ENCODE results near the gene MAPK10. TPM values are rescaled to one million over a fixed set of nuclear protein-coding genes. Genes with fewer than 3 reads are reported as not detected.

MAPK10 gene
- total RNA-seq, 2 experiments from 2014 or later: not detected

- ChIA-PET CTCF (no interaction called here), POLR2A (no interaction called here)
- TF ChIP-seq CTCF (IDR thresholded peaks at IDR 0.05): no peak
- Mint-ChIP-seq H3K27me3 (no peaks in the 10 kb centered on the region), H3K4me3 (no peak overlapping the region), H3K4me1 (ENCODE audit: low read depth) (no peaks in the 10 kb centered on the region), H3K36me3 (ENCODE audit: low read depth) (no peaks in the 10 kb centered on the region), H3K27ac (no peak overlapping the region), H3K9me3 (no peaks in the 10 kb centered on the region)
- intact Hi-C loops (cut with micrococcal nuclease): no loop called here
- ATAC-seq: no peak
- no peak for DNase-seq
Observed at GRCh38 chr4:86160426-86160825, 199.4 kb downstream of the MAPK10 start.

- ATAC-seq: no peak
- Mint-ChIP-seq H3K4me1 (ENCODE audit: low read depth) (no peaks in the 10 kb centered on the region), H3K36me3 (ENCODE audit: low read depth) (no peaks in the 10 kb centered on the region), H3K27ac (no peak overlapping the region), H3K27me3 (no peaks in the 10 kb centered on the region), H3K4me3 (no peak overlapping the region), H3K9me3 (no peaks in the 10 kb centered on the region)
- CTCF ChIA-PET: no interaction called here
- intact Hi-C loops (cut with micrococcal nuclease): no loop called here
- TF ChIP-seq CTCF (IDR thresholded peaks at IDR 0.05): no peak
- POLR2A ChIA-PET: interaction anchor here (0.7 kb wide), 1 partner anchor 253 kb away, joined by 3 read pairs; no protein-coding TSS in a partner anchor
- DNase-seq: no peak
Observed at GRCh38 chr4:86159216-86159615, 200.6 kb downstream of the MAPK10 start.

- Mint-ChIP-seq H3K27me3 (no peaks in the 10 kb centered on the region), H3K36me3 (ENCODE audit: low read depth) (no peaks in the 10 kb centered on the region), H3K4me3 (no peak overlapping the region), H3K4me1 (ENCODE audit: low read depth) (no peaks in the 10 kb centered on the region), H3K27ac (no peak overlapping the region), H3K9me3 (no peaks in the 10 kb centered on the region)
- POLR2A ChIA-PET: no interaction called here
- intact Hi-C loops (cut with micrococcal nuclease): no loop called here
- DNase-seq: no peak
- no peak for TF ChIP-seq CTCF (IDR thresholded peaks at IDR 0.05)
- CTCF ChIA-PET: no interaction called here
- no peak for ATAC-seq
Observed at GRCh38 chr4:86156531-86156930, 203.3 kb downstream of the MAPK10 start.

GRCh38 chr4:86155766-86156165, 204.1 kb downstream of the MAPK10 start:
- Mint-ChIP-seq H3K27me3 (no peaks in the 10 kb centered on the region), H3K36me3 (ENCODE audit: low read depth) (no peaks in the 10 kb centered on the region), H3K4me1 (ENCODE audit: low read depth) (no peaks in the 10 kb centered on the region), H3K27ac (no peak overlapping the region), H3K9me3 (no peaks in the 10 kb centered on the region), H3K4me3 (no peak overlapping the region)
- ATAC-seq (no peak), DNase-seq (no peak)
- ChIA-PET CTCF (no interaction called here), POLR2A (no interaction called here)
- intact Hi-C loops (cut with micrococcal nuclease): no loop called here
- no peak for TF ChIP-seq CTCF (IDR thresholded peaks at IDR 0.05)

GRCh38 chr4:86152454-86152853, 207.4 kb downstream of the MAPK10 start:
- CTCF ChIA-PET: no interaction called here
- H3K4me1 Mint-ChIP-seq (ENCODE audit: low read depth): no peaks in the 10 kb centered on the region
- H3K9me3 Mint-ChIP-seq: no peaks in the 10 kb centered on the region
- no peaks in the 10 kb centered on the region for H3K36me3 Mint-ChIP-seq (ENCODE audit: low read depth)
- DNase-seq: no peak
- no peak overlapping the region for H3K4me3 Mint-ChIP-seq
- ATAC-seq: no peak
- intact Hi-C loops (cut with micrococcal nuclease): no loop called here
- no peak for TF ChIP-seq CTCF (IDR thresholded peaks at IDR 0.05)
- no peaks in the 10 kb centered on the region for H3K27me3 Mint-ChIP-seq
- no peak overlapping the region for H3K27ac Mint-ChIP-seq
- POLR2A ChIA-PET: no interaction called here

Measured in activated CD8-positive, alpha-beta T cell treated with anti-CD3 and anti-CD28 coated beads for 36 hours (primary cell).